Upper lobe of right lung (tissue), 1 donor: ENCODE results near the gene PNLIPRP3. TPM values are rescaled to one million over a fixed set of nuclear protein-coding genes. Genes with fewer than 3 reads are reported as not detected.

ENCODE experiments used
- ATAC-seq: fragments of 200-7000 bp; cut with Tn5 transposase; one replicate; pipeline ENCODE4 v1.9.1; 2020; ENCODE audit warnings: mild to moderate bottlenecking, moderate library complexity
- DNase-seq: peaks from one replicate; pipeline ENCODE4 v3.0.0-alpha.2; 2020
- H3K27ac ChIP-seq: fragments of 200-600 bp; one replicate; pipeline ENCODE4 v1.8.0; 2022
- H3K27me3 ChIP-seq: fragments of 200-600 bp; one replicate; pipeline ENCODE4 v1.8.0; 2022; ENCODE audit warnings: mild to moderate bottlenecking
- H3K36me3 ChIP-seq: fragments of 200-600 bp; one replicate; pipeline ENCODE4 v1.8.0; 2022
- H3K4me1 ChIP-seq: fragments of 200-600 bp; one replicate; pipeline ENCODE4 v1.8.0; 2022
- H3K4me3 ChIP-seq: fragments of 200-600 bp; one replicate; pipeline ENCODE4 v1.8.0; 2022; ENCODE audit warnings: mild to moderate bottlenecking
- H3K9me3 ChIP-seq: fragments of 200-600 bp; one replicate; pipeline ENCODE4 v1.8.0; 2022
- intact Hi-C: fragments of 100-400 bp; cut with DNase I; formaldehyde crosslinking; loops from one replicate; pipeline ENCODE4 v1.11.0; 2022
- total RNA-seq: library from RNA; stranded (reverse); fragmentation: NEBNext Ultra II Directional; extraction: Animal tissue kit (Norgen Biotek cat#: 25700); gene quantifications from one replicate; pipeline ENCODE4 v1.2.1, GENCODE V29; 2021
- TF ChIP-seq, protein P1 (sequence below): fragments of 200-600 bp; IDR thresholded peaks from one replicate; pipeline ENCODE4 v1.8.0; 2022; ENCODE audit warnings: antibody characterized with exemption
- donor health status: DM: no; HTN: yes; CAD: no; lungs with severe emphysema.

PNLIPRP3 gene
- total RNA-seq, 1 donor from 2014 or later = 0.20 TPM

DNA sequence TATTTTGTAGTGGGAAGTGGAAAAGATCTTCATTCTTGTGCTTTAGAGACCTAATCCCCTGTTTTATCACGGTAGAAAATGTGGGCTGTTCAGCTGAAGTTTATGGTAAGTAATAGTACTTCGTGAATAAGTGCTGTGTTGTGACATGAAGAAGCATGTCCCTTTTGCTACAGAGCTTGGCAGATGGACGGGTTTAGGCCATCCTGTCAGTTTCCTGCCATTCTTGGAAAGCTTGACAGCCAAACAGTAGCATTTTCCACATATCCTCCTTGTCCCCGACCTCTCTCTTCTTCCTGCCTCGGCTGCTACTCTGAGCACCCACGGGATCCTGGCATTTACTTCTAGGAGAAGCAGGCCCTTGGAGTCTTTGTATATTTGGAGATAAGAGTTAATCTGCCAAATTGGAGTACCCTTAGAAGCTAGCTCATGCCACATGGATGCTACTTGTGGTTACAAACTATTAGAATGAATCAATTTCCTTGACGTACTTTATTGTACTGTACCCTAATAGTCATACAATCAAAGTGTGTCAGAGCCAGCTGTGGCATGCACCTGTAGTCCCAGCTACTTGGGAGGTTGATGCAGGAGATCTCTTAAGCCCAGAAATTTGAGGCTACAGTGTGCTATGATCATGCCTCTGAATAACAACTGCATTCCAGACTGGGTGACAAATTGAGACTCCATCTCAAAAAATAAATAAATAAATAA lies 39.2 kb downstream of the PNLIPRP3 start:
- Histone ChIP-seq H3K27ac (no peak overlapping the region), H3K27me3 (no peaks in the 10 kb centered on the region), H3K9me3 (no peaks in the 10 kb centered on the region), H3K4me3 (no peak overlapping the region), H3K4me1 (no peaks in the 10 kb centered on the region), H3K36me3 (no peaks in the 10 kb centered on the region)
- intact Hi-C loops = no loop called here
- TF ChIP-seq, protein P1, sequence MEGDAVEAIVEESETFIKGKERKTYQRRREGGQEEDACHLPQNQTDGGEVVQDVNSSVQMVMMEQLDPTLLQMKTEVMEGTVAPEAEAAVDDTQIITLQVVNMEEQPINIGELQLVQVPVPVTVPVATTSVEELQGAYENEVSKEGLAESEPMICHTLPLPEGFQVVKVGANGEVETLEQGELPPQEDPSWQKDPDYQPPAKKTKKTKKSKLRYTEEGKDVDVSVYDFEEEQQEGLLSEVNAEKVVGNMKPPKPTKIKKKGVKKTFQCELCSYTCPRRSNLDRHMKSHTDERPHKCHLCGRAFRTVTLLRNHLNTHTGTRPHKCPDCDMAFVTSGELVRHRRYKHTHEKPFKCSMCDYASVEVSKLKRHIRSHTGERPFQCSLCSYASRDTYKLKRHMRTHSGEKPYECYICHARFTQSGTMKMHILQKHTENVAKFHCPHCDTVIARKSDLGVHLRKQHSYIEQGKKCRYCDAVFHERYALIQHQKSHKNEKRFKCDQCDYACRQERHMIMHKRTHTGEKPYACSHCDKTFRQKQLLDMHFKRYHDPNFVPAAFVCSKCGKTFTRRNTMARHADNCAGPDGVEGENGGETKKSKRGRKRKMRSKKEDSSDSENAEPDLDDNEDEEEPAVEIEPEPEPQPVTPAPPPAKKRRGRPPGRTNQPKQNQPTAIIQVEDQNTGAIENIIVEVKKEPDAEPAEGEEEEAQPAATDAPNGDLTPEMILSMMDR = no peak
- DNase-seq (no peak), ATAC-seq (no peak)

DNA sequence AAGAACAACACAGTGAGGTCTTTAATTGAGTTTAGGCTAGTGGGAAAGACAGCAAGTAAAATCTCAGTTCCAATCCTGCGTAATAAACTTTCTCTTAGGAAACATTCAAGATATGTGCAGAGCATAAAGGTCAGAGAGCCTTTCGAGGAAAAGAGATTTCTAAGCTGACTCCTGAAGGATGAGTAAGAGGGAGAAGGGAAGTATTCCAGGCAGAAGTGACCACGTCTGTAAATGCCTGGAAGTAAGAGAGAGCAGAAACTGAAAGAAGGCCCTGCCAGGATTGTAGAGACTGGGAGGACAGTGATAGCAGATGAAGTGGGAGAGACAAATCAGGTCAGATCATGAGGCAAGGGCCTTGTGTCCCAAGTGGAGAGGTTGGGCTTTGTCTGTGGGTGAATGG lies 41.8 kb downstream of the PNLIPRP3 start:
- Histone ChIP-seq H3K9me3 (no peaks in the 10 kb centered on the region), H3K36me3 (no peaks in the 10 kb centered on the region), H3K27me3 (no peaks in the 10 kb centered on the region), H3K27ac (no peak overlapping the region), H3K4me1 (no peaks in the 10 kb centered on the region), H3K4me3 (no peak overlapping the region)
- TF ChIP-seq, protein P1 = no peak
- intact Hi-C loops = no loop called here
- ATAC-seq (no peak), DNase-seq (no peak)

DNA sequence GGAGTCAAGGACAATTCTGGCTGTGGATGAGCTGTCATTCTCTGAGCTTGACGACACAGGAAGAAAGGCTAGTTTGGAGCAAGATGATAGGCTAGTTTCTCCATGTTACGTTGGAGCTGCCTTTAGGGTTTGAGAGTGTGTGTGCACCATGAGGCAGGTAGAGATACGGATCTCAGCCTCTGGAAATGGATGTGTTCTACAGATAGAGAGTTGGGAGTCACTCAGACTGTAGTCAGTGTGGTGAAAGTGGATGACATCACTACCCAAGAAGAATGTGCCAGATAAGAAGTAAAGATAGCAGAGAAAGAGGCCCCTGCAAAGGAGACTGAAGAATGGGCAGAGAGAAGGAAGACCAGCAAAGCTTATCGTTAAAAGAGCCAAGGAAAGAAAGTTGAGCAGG lies 42.4 kb downstream of the PNLIPRP3 start:
- H3K4me3 ChIP-seq = no peak overlapping the region

DNA sequence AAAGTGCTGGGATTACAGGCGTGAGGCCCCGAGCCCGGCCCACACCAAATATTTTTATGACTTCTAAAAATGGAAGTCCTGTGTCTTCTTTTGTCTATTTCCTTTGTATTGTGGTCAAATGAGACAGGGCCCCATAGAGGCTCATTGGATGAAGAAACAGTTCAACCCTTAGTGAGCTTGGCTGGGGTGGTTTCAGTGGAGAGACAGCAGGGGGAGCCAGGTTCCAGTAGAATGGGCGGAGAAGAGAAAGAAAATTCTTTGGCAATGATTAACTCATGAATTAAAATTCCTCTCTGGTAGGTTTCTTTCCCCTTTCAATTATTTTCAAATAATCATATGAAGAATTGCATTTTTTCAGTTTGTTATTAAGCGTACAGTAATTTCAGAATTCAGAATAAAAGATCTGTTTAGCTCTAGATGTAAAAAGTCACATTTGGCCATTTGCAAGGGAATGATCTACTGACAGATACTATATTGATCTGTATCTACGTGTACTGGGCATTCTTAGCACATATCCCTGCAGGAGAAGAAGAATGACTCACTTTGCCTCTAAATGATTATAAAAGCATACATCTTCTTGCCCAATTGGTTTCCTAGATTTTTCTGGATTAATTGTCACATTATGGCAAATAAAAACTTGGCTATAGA lies 43.2 kb downstream of the PNLIPRP3 start:
- no peak overlapping the region for H3K27ac ChIP-seq
- intact Hi-C loops = no loop called here
- no peaks in the 10 kb centered on the region for H3K9me3 ChIP-seq
- no peaks in the 10 kb centered on the region for H3K27me3 ChIP-seq
- DNase-seq (no peak), ATAC-seq (peak; percentile 33)
- H3K4me3 ChIP-seq = no peak overlapping the region
- TF ChIP-seq, protein P1 = no peak
- no peaks in the 10 kb centered on the region for H3K4me1 ChIP-seq
- H3K36me3 ChIP-seq = no peaks in the 10 kb centered on the region

More for the DNA sequence above, 42.4 kb downstream of the PNLIPRP3 start:
- Histone ChIP-seq H3K4me1 (no peaks in the 10 kb centered on the region), H3K36me3 (no peaks in the 10 kb centered on the region), H3K27ac (no peak overlapping the region), H3K27me3 (no peaks in the 10 kb centered on the region), H3K9me3 (no peaks in the 10 kb centered on the region)
- no peak for ATAC-seq
- no peak for DNase-seq
- intact Hi-C loops = no loop called here
- TF ChIP-seq, protein P1 = no peak

DNA sequence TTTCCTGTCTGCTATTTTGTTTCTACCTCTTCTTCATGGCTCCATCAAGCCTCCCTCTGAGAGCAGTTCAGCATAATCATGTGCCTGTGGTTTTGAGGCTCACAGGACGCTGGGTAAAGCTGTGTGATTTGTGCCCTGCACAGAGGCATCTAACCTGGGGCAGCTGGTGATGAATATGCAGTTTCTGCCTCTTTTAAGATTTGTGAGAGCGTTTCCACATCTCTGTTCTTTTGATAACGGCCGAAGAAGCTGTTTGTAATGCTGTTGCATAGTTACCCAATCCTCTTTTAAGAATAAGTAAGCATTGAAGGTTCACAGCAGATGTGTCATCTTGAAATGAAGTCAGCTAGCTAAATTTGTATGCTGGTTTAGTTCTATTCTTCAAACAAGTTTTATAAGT lies 45.2 kb downstream of the PNLIPRP3 start:
- ATAC-seq (no peak), DNase-seq (no peak)
- H3K36me3 ChIP-seq = no peaks in the 10 kb centered on the region
- no peaks in the 10 kb centered on the region for H3K9me3 ChIP-seq
- H3K27me3 ChIP-seq = no peaks in the 10 kb centered on the region
- H3K4me3 ChIP-seq = no peak overlapping the region
- no peak overlapping the region for H3K27ac ChIP-seq
- no peaks in the 10 kb centered on the region for H3K4me1 ChIP-seq
- TF ChIP-seq, protein P1 = no peak
- intact Hi-C loops = no loop called here
